Loucy (cell line): Measurements from ENCODE around the gene OR1Q1.

ENCODE experiments used
- H2AFZ ChIP-seq: fragments of 200-600 bp; sonication (generic); 2 replicates; pipeline ENCODE4 v1.6.0; 2016; ENCODE audit warnings: antibody characterized with exemption, mild to moderate bottlenecking, low read length, moderate library complexity
- H3F3A ChIP-seq: fragments of 200-600 bp; 2 replicates; pipeline ENCODE4 v1.6.0; 2016; ENCODE audit warnings: antibody characterized with exemption, low read depth, mild to moderate bottlenecking
- H3K27me3 ChIP-seq: fragments of 200-600 bp; sonication (generic); 2 replicates; pipeline ENCODE4 v1.6.1; 2014; ENCODE audit warnings: low read length, mild to moderate bottlenecking; ENCODE audit not compliant: insufficient read depth, poor library complexity, severe bottlenecking
- H3K36me3 ChIP-seq: fragments of 200-600 bp; sonication (generic); 2 replicates; pipeline ENCODE4 v1.6.1; 2016; ENCODE audit warnings: low read length; ENCODE audit not compliant: insufficient read depth
- H3K4me1 ChIP-seq: fragments of 200-600 bp; sonication (generic); 2 replicates; pipeline ENCODE4 v1.5.1; 2014; ENCODE audit warnings: low read length, mild to moderate bottlenecking; ENCODE audit not compliant: insufficient read depth, poor library complexity, severe bottlenecking
- H3K4me2 ChIP-seq: fragments of 200-600 bp; sonication (generic); 2 replicates; pipeline ENCODE4 v1.6.0; 2014; ENCODE audit warnings: antibody characterized with exemption, low read length, low read depth, mild to moderate bottlenecking; ENCODE audit not compliant: poor library complexity, severe bottlenecking
- H3K4me3 ChIP-seq: fragments of 200-600 bp; sonication (generic); 2 replicates; pipeline ENCODE4 v1.5.1; 2014; ENCODE audit warnings: low read length, mild to moderate bottlenecking, mixed read lengths; ENCODE audit not compliant: poor library complexity, severe bottlenecking
- H3K79me2 ChIP-seq: fragments of 200-600 bp; sonication (generic); 2 replicates; pipeline ENCODE4 v1.6.1; 2014; ENCODE audit warnings: low read length; ENCODE audit not compliant: insufficient read depth
- H3K9ac ChIP-seq: fragments of 200-600 bp; sonication (generic); 2 replicates; pipeline ENCODE4 v1.6.0; 2014; ENCODE audit warnings: mild to moderate bottlenecking, low read depth, low read length, moderate library complexity; ENCODE audit not compliant: poor library complexity, severe bottlenecking
- H3K9me2 ChIP-seq: fragments of 200-600 bp; sonication (generic); replicated peaks from 2 replicates; pipeline ENCODE4 v1.6.1; 2016; ENCODE audit warnings: low read depth, low read length, mixed read lengths
- H3K9me3 ChIP-seq: fragments of 200-600 bp; sonication (generic); 2 replicates; pipeline ENCODE4 v1.6.1; 2014; ENCODE audit warnings: mild to moderate bottlenecking, antibody characterized with exemption, low read length, low read depth; ENCODE audit not compliant: insufficient read depth
- H4K20me1 ChIP-seq: fragments of 200-600 bp; sonication (generic); 2 replicates; pipeline ENCODE4 v1.6.0; 2014; ENCODE audit warnings: antibody characterized with exemption, low read length, mild to moderate bottlenecking; ENCODE audit not compliant: insufficient read depth, poor library complexity, severe bottlenecking
- EZH2phosphoT487 ChIP-seq: fragments of 200-600 bp; IDR thresholded peaks from 2 replicates; pipeline ENCODE4 v1.6.1; 2018; ENCODE audit warnings: antibody characterized with exemption, mild to moderate bottlenecking, moderate library complexity, borderline replicate concordance
- TF ChIP-seq, protein P1 (sequence below): fragments of 200-600 bp; sonication (generic); conservative IDR thresholded peaks from 2 replicates; pipeline ENCODE4 v1.5.1; 2014; ENCODE audit warnings: mild to moderate bottlenecking, antibody characterized with exemption, low read length

Gene OR1Q1

GRCh38 chr9:122614362-122614761 lies at the start of gene OR1Q1:
Gene OR1Q1, plus strand, starts transcription at chr9:122614738. Its CDS starts 0 bp downstream, at chr9:122614738.
- Histone ChIP-seq H3K9ac (no peak within 1 kb of the TSS), H3K4me2 (no peak within 1 kb of the TSS), H2AFZ (no peak within 1 kb of the TSS), H3K9me2 (no peaks in the 10 kb centered on the region), H3K36me3 (no peaks in the 10 kb centered on the region), H3K27me3 (no peaks in the 10 kb centered on the region), H3K4me3 (no peak within 1 kb of the TSS), H3K9me3 (no peaks in the 10 kb centered on the region), H4K20me1 (no peaks in the 10 kb centered on the region), H3K79me2 (no peaks in the 10 kb centered on the region), H3K4me1 (no peaks in the 10 kb centered on the region), H3F3A (no peaks in the 10 kb centered on the region)
- TF ChIP-seq, protein P1, sequence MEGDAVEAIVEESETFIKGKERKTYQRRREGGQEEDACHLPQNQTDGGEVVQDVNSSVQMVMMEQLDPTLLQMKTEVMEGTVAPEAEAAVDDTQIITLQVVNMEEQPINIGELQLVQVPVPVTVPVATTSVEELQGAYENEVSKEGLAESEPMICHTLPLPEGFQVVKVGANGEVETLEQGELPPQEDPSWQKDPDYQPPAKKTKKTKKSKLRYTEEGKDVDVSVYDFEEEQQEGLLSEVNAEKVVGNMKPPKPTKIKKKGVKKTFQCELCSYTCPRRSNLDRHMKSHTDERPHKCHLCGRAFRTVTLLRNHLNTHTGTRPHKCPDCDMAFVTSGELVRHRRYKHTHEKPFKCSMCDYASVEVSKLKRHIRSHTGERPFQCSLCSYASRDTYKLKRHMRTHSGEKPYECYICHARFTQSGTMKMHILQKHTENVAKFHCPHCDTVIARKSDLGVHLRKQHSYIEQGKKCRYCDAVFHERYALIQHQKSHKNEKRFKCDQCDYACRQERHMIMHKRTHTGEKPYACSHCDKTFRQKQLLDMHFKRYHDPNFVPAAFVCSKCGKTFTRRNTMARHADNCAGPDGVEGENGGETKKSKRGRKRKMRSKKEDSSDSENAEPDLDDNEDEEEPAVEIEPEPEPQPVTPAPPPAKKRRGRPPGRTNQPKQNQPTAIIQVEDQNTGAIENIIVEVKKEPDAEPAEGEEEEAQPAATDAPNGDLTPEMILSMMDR = no peak
- no peak for TF ChIP-seq EZH2phosphoT487

DNA sequence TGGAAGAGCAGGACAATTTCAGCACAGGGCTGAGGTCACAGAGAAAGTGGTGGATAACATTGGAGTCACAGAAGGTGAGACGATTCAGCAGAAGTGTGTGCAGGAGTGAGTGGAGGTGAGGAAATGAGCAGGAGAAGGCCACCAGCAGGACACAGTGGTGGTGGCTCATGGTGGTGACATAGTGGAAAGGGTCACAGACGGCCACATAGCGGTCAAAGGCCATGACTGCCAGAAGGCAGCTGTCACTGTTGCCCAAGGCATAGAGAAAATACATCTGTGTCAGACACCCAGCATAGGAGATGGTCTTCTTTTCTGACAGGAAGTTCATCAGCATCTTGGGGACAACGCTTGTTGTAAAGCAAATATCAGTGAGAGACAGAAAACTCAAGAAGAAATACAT lies 46.6 kb upstream of the OR1Q1 start:
- H3K9ac ChIP-seq = no peak overlapping the region
- H3K27me3 ChIP-seq = no peaks in the 10 kb centered on the region
- H3F3A ChIP-seq = no peaks in the 10 kb centered on the region
- no peaks in the 10 kb centered on the region for H3K36me3 ChIP-seq
- no peak overlapping the region for H3K4me3 ChIP-seq
- H3K9me3 ChIP-seq = no peaks in the 10 kb centered on the region
- TF ChIP-seq EZH2phosphoT487 = no peak
- TF ChIP-seq, protein P1 = no peak
- H3K4me2 ChIP-seq = no peak overlapping the region
- no peak overlapping the region for H2AFZ ChIP-seq
- H3K9me2 ChIP-seq = no peaks in the 10 kb centered on the region
- peaks cover 1% of the 10 kb centered on the region for H3K4me1 ChIP-seq
- H3K79me2 ChIP-seq = no peaks in the 10 kb centered on the region
- H4K20me1 ChIP-seq = no peaks in the 10 kb centered on the region

DNA sequence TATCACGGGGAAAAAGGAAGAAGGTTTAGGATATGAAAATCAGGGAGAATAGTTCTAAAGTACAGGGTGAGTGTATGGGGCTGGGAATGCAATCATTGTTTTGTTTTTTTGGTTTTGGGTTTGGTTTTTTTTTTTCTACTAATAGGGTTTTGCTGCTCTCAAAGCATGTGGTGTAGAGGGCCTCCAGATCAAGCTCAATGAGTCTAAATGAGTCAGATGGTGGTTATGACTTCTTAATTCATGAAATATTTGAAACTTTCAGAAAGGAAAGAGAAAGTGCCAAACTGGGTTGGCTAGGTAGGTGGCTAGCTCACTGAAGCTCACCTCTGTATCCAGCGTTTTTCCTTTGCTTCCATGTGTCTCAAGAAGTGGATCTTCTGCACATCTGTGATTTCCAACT lies 42.1 kb upstream of the OR1Q1 start:
- Histone ChIP-seq H3K36me3 (no peaks in the 10 kb centered on the region), H3K27me3 (no peaks in the 10 kb centered on the region), H3K4me1 (no peaks in the 10 kb centered on the region), H3K4me2 (no peak overlapping the region), H3K4me3 (no peak overlapping the region), H2AFZ (no peak overlapping the region), H4K20me1 (no peaks in the 10 kb centered on the region), H3K79me2 (no peaks in the 10 kb centered on the region), H3K9me3 (no peaks in the 10 kb centered on the region), H3F3A (no peaks in the 10 kb centered on the region), H3K9ac (no peak overlapping the region), H3K9me2 (no peaks in the 10 kb centered on the region)
- TF ChIP-seq, protein P1 = no peak
- TF ChIP-seq EZH2phosphoT487 = no peak
